Measurements from ENCODE around the gene NOL6.
"Not testable (repeated sequence)": the region's sequence is repeated elsewhere in the genome, so short reads cannot be mapped to it uniquely, and the experiment has no call there.

NOL6 gene, protein sequence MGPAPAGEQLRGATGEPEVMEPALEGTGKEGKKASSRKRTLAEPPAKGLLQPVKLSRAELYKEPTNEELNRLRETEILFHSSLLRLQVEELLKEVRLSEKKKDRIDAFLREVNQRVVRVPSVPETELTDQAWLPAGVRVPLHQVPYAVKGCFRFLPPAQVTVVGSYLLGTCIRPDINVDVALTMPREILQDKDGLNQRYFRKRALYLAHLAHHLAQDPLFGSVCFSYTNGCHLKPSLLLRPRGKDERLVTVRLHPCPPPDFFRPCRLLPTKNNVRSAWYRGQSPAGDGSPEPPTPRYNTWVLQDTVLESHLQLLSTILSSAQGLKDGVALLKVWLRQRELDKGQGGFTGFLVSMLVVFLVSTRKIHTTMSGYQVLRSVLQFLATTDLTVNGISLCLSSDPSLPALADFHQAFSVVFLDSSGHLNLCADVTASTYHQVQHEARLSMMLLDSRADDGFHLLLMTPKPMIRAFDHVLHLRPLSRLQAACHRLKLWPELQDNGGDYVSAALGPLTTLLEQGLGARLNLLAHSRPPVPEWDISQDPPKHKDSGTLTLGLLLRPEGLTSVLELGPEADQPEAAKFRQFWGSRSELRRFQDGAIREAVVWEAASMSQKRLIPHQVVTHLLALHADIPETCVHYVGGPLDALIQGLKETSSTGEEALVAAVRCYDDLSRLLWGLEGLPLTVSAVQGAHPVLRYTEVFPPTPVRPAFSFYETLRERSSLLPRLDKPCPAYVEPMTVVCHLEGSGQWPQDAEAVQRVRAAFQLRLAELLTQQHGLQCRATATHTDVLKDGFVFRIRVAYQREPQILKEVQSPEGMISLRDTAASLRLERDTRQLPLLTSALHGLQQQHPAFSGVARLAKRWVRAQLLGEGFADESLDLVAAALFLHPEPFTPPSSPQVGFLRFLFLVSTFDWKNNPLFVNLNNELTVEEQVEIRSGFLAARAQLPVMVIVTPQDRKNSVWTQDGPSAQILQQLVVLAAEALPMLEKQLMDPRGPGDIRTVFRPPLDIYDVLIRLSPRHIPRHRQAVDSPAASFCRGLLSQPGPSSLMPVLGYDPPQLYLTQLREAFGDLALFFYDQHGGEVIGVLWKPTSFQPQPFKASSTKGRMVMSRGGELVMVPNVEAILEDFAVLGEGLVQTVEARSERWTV

DNA sequence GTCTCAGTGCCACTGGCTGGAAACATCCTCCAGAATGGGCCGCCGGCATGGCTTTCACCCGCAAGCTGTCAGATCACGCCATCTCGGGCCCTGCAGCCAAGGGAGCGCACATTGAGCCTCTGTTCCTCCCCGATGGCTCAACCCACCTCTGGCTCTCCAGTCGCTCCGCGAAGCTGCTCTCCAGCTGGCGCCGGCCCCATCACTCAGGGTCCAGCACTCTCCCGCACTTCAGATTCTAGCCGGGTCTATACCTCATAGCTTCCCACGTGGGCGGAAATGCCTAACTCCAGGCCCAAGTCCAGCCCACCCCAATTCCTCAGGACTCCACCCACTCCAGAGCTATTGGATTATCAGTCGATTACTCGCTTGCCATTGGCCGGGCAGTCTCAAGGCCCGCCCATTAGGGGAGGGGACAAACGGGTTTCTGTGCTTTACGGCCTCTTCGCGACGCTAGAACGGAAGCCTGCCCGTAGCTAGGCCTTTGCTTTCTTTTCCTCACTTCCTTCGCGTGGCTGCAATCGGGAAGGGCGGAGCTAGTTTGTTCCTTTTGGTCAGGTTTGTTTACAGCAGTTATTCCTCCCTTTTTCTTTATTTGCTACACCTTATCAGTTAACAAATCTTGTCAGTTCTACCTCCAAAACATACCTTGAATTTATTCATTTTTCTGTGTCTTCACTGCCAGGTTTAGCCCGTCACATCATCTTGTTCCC, at the start of gene NOL6:
TSS of gene NOL6 (minus strand) at position 282 of the 710 bp plus-strand sequence. CDS start at position 200, 82 bp downstream.
- peak; percentile 94 to 96 for DNase-seq (ENCODE audit: low read depth in 2 of 2)

DNA sequence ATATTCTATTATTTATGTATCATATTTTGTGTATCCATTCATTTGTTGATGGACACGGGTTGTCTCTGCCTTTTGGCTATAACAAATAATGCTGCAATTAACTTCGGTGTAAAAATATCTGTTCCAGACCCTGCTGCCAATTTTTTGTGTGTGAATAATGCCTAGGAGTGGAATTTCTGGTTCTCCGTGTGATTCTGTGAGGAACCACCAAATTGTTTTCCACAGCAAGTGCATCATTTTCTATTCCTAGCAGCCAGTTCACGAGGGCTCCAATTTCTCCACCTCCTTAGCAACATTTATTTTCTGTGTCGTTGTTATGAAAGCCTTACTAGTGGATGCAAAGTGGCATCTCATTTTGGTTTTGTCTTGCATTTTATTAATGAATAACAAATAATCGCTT, 48.1 kb upstream of the NOL6 start:
- DNase-seq (ENCODE audit: low read depth in 2 of 2) = not testable (repeated sequence)

DNA sequence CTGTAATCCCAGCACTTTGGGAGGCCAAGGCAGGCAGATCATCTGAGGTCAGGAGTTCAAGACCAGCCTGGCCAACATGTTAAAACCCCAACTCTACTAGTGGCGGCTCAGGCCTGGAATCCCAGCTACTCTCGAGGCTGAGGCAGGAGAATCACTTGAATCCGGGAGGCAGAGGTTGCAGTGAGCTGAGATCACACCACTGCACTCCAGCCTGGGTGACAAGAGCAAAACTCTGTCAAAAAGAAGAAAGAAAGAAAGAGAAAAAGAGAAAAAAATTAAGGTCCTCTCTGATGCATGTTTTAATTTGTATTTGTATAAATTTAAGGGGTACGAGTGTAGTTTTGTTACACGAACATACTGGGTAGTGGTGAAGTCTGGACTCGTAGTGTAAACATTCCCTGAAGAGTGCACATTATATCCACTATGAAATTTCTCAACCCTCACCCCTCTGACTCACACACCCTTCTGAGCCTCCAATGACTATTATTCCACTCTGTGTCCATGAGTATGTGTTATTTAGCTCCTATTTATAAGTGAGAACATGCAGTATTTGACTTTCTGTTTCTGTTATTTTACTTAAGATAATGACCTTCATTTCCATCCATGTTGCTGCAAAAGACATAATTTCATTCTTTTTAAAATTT, 44.3 kb upstream of the NOL6 start:
- DNase-seq (ENCODE audit: low read depth in 2 of 2) = not testable (repeated sequence)

DNA sequence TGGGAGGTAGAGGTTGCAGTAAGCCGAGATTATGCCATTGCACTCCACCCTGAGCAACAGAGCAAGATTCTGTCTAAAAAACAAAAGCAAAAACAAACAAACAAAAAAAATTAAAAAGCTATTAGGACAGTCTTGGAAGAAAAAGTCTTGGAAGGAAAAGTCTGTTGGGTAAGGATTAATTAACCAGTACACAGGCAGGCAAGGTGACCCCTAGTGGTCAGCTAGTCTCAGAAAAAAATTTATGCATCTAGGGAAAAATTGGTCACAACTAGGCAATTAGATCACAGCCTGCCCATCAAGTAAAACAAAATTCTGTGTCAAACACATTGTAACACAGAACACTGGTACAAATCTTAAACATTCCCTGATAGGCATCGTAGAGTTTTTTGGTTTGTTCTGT, 43.6 kb upstream of the NOL6 start:
- no peak for DNase-seq (ENCODE audit: low read depth in 2 of 2)

DNA sequence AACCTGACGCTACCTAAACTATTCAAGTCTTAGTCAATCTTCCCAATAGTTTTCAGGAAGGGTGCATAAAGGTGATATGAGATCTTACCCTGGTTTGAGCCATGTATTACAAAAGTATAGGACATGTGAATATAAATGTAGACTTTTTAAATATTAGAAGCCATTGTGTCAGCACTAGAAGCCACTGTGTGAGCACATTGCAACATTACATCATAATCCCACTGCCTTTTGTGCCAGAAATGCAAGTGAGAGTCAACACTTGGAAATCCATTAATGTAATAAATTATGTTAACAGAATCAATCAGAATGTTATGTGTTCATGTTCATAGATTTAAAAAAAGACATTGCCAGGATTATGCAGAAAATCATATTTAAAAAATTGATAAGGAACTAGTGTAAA, 42.7 kb upstream of the NOL6 start:
- not testable (repeated sequence) for DNase-seq (ENCODE audit: low read depth in 2 of 2)

DNA sequence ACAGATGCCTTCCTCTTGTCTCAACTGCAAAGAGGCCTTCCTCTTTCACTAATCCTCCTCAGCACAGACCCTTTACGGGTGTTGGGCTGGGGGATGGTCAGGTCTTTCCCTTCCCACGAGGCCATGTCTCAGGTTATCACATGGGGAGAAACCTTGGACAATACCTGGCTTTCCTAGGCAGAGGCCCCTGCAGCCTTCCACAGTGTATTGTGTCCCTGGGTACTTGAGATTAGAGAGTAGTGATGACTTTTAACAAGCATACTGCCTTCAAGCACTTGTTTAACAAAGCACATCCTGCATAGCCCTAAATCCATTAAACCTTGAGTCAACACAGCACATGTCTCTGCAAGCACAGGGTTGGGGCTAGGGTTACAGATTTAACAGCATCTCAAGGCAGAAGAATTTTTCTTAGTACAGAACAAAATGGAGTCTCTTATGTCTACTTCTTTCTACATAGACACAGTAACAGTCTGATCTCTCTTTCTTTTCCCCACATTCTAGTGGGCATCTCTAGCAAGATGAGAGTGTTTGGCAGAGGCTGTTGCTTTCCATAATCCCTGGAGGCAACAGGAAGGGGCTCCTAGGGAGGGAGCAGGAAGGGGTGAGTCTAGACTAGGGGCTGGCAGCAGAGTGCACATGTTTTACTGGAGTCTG, 41.7 kb upstream of the NOL6 start:
- not testable (repeated sequence) for DNase-seq (ENCODE audit: low read depth in 2 of 2)

DNA sequence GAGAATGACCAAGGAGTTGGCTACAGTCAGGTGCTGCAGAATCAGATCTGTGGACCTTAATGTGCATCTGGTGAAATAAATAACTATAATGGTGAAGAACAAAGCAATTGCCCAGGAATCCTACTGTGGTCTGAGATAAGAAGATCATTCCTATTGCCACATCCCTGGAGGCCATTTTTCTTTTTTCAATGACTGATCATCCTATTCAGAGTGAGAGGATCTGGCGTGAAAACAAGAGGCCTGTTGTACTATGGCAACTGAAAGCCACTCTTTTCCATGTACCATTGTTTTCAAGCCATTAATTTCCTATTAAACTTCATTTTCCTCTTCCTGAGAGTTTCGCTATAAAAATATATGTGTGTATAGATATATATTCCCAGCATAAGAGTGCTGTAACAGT, 38.8 kb upstream of the NOL6 start:
- DNase-seq (ENCODE audit: low read depth in 2 of 2) = not testable (repeated sequence)

DNA sequence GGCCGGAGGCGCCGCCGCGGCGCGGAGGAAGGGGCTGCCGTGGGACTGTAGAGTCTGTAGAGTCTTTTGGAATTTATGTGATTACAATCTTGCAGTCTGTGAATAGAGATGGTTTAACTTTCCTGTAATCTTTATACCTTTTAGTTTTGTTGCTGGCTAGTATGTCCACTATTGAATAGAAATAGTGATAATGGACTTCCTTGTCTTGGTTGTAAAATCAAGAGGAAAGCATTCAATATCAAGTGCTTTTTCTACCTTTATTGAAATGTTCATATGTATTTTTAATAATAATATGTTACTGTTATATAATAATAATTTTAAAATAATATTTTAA, 37.4 kb upstream of the NOL6 start:
- DNase-seq (ENCODE audit: low read depth in 2 of 2) = not testable (repeated sequence)

DNA sequence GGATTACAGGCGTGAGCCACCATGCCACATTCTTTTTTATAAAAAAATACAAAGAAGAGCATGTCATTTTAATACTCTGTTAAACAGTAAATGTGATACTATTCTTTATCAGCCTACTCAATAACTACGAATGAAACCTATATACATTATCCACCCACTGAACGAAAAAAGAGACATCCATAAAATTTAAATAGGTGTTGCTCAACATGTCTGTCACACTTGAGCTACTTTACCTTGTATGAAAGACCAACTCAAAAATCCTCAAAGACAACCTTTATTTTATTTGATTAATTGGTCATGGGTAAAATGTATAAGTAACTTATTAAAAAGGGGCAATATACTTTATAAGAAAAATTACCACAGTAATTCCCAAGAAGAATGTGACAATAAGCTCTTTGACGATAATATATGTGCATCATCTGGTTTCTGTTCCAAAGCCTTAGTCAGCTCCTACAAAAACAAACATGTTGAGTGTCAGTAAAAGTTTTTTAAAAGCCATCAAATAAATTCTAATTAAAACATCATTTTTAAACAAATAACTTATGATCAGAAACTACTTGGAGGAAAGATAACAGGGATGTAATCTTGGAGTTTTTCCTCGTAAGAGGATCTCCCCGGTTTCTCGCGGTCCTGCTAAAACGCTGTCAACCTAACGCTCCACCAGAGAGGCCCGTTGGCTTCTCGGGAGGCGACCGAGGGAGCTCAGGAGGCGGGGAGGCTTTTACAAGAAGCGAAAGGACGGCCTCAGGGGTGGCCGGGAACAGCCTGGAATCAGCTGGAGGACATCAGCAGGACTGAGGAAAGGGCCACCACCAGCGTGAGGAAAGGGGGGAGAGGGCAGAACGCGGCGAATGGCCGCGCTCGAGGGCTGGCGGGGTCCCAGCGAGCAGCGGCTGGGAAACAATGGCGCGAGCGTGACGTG, 36.8 kb upstream of the NOL6 start:
- DNase-seq (ENCODE audit: low read depth in 2 of 2) = peak in 1 of 2 donors; percentile 25

DNA sequence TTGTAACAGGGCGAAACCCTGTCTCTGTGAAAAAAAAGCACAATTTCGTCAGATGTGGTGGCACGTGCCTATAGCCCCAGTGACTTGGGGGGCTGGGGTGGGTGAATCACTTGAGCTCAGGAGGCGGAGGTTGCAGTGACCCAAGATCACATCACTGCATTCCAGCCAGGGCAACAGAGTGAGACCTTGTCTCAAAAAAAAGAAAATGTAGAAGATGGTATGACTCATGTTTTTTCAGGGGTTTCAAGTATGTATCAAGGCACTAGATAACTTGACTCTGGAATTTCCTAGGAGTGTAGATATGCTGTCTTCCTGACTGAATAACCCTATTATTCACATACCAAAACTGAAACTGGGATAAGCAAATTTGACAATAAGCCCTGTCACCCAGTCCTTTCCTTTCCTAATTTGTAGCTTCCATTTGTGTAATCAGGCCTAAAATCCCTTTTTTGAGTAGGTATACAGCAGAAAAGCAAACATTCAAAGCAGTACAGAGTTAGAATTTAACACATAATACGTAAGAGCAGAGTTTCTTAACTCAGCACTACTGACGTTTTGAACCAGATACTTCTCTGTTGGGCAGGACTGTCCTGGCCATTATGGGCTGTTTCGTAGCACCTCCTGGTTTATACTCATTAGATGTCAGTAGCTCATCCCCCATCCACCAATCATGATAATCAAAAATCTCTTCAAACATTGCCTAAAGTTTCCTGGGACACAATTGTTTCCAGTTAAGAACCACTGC, 33.1 kb upstream of the NOL6 start:
- DNase-seq (ENCODE audit: low read depth in 2 of 2) = peak in 1 of 2 donors; percentile 17

DNA sequence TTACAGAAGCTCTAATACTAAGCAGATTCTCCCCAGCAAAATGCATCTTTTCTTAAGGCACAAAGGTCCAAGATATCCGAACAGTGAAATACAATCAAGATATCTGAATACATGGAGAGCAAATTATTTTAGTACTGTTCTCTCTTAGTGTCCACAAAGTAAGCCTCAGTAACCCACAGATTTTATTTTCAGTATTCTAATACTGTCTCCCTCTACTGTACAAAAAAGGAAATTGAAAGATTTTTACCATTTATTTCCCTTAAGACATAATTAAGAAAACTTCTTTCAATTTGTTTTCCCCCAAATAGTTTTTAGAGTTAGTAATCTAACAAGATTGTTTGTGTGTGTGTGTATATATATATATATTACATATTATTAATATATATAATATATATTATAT, 24.7 kb upstream of the NOL6 start:
- DNase-seq (ENCODE audit: low read depth in 2 of 2) = no peak

DNA sequence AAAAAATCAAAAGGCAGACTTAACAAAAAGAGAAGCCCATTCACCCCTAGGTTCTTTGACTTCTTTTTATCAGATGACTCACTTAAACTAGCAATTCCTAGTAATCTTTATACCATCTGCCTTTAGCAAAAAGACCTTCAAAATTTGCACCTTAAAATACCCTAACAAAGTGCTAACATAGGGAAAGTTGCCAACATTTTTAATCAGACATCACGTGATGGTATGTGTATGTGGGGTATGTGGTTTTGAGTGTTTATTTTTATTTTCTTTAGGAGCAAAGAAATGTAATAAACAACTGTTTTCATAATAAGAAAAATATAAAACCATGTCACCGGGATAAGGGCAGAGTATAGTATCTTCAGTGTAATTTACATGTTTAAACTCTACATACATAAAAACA, 20.1 kb upstream of the NOL6 start:
- not testable (repeated sequence) for DNase-seq (ENCODE audit: low read depth in 2 of 2)

DNA sequence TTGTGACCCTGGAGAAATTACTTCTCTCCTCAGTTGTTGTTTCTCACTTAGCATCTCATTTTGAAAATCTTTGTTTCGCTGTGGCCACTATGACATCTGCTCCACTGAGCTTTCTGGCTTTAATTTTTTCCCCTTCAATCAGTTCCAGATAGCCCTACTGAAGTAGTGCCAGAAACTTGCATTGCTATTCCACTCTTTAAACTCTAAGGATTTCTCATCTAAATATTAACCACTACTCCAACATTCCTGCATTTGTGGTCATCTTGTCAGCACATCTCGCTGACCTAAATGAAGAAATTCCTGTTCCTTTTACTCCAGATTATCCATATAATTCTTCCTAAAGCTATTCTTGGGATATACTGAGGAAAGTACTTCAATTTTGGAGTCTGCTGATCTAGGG, 15.3 kb upstream of the NOL6 start:
- DNase-seq (ENCODE audit: low read depth in 2 of 2) = no peak

DNA sequence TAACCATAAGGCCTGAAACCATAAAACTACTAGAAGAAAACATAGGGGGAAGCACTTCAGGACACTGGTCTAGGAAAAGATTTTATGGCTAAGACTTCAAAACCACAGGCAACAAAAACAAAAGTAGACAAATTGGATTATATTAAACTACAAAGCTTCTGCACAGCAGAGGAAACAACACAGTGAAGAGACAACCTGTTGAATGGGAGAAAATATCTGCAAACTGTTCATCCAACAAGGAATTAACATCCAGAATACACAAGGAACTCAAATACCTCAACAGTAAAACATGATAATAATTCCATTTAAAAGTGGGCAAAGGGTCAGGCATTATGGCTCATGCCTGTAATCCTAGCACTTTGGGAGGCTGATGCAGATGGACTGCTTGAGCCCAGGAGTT, 11.6 kb upstream of the NOL6 start:
- DNase-seq (ENCODE audit: low read depth in 2 of 2) = not testable (repeated sequence)

DNA sequence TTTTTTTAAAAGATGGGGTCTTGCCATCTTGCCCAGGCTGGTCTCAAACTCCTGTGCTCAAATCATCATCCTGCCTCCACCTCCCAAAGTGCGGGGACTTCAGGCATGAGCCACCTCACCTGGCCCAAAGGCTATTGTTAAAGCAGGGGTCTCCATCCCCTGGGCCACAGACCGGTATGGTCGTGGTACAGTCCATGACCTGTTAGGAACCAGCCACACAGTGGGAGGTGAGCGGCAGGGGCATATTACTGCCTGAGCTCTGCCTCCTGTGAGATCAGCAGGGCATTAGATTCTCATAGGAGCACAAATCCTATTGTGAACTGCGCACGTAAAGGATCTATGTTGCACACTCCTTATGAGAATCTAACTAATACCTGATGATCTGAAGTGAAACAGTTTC, 7.3 kb upstream of the NOL6 start:
- no peak for DNase-seq (ENCODE audit: low read depth in 2 of 2)

DNA sequence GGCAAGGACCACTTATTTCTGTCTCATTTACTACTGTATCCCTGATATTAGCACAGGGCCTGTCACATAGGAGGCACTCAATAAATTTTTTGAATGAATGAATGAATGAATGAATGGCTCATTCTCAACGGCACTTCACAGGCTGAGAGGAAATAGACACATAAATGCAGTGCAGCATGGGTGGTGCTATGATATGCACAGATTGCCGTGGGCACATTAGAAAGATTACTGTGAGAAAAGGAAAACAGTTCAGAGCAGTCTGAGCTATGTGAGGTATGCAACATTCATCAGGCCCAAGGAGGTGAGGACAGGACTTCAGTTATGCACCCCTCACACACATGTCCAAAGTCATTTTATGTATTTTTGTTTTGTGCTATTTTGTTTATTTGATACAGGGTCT, 6.4 kb upstream of the NOL6 start:
- no peak for DNase-seq (ENCODE audit: low read depth in 2 of 2)

DNA sequence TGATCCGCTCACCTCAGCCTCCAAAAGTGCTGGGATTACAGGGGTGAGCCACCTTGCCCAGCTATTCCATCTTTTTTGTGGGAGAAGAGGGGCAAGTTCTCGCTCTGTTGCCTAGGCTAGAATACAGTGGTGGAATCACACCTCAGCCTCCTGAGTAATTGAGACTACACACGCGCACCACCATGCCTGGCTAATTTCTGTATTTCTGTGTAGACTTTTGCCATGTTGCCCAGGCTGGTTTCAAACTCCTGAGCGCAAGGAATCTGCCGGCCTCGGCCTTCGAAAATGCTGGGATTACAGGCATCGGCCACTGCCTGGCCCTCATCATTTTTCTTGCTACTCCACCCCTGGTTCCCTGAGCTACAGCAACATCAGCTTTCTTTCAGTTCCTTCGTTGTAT, 2.8 kb upstream of the NOL6 start:
- no peak for DNase-seq (ENCODE audit: low read depth in 2 of 2)

DNA sequence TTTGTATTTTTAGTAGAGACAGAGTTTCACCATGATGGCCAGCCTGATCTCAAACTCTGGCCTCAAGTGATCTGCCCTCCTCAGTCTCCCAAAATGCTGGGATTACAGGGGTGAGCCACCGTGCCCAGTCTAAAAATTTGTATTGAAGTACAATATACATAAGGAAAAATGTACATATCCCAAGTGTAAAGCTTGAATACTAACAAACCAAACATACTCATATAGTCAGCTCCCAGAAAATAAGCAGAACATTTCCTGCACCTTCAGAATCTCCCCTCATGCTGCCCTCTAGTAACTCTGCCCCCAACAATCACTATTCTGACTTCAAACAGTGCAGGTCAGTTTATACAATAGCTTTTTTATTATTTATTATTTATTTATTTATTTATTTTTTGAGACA, 1.6 kb upstream of the NOL6 start:
- no peak for DNase-seq (ENCODE audit: low read depth in 2 of 2)
